NCI-H345 treated with DMSO at 0.1 percent for 48 hours (cell line): ENCODE measurements around the gene SUCLG2.

ENCODE experiments used
- DNase-seq: peaks from one replicate; lab custom pipeline; 2025; ENCODE audit not compliant: unreplicated experiment; lab: John Stamatoyannopoulos, UW

SUCLG2 gene

DNA sequence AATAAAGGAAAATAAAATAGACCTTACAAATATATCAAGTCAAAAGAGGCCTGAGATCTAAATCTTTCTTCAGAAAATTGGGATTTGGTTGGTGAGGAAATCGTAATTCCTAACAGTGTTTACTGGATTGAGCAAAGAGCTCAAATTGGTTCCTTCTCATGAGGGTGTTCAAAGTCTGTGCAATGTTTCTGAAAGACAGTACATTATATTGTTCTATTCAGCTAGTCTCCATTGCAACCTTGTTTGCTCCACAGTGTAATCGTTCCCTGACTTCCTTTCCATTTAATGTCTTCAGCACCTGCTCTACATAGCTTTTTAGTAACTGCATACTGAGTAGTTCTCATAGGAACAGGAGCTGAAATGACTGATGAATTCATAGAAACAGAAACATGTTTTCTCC is 326.8 kb downstream of the SUCLG2 start:
- no peak for DNase-seq

DNA sequence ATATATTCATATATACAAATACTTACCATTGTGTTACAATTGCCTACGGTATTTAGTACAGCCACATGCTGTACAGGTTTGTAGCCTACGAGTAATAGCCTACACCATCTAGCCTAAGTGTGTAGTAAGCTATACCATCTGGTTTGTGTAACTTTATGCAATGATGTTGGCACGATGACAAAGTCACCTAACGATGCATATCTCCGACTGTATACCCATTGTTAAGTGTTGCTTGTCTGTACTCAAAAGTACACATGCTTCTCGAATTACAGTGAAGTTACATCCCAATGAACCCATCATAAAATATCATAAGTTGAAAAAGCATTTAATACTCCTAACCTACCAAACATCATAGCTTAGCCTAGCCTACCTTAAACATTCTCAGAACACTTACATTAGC is 329.2 kb downstream of the SUCLG2 start:
- DNase-seq = no peak
